CD4-positive, alpha-beta memory T cell (primary cell): ENCODE measurements around the gene HNRNPC. TPM values are rescaled to one million over a fixed set of nuclear protein-coding genes. Genes with fewer than 3 reads are reported as not detected.
"Not testable (repeated sequence)": the region's sequence is repeated elsewhere in the genome, so short reads cannot be mapped to it uniquely, and the experiment has no call there.

ENCODE experiments used
- CTCF ChIA-PET: fragments of 350-600 bp; sonication (Branson Sonifier 250); formaldehyde crosslinking; loops from one replicate; lab custom pipeline; 2021; ENCODE audit warnings: inconsistent platforms; ENCODE audit not compliant: partially characterized antibody; lab: Charles Lee
- POLR2A ChIA-PET: fragments of 350-600 bp; sonication (Branson Sonifier 250); formaldehyde crosslinking; loops from one replicate; lab custom pipeline; 2021; ENCODE audit not compliant: partially characterized antibody; lab: Charles Lee
- DNase-seq, 5 donors: peaks; one replicate each; pipeline versions ENCODE4 v3.0.0 to v3.0.0-alpha.2; 2020 to 2022; ENCODE audit warnings: mixed read lengths in 1 of 5
- H3K27ac ChIP-seq: one replicate; pipeline ENCODE4 v1.7.0; 2013; ENCODE audit warnings: low read depth, low read length
- H3K27me3 ChIP-seq: 2 replicates; pipeline ENCODE4 v1.7.0; 2013; ENCODE audit warnings: mild to moderate bottlenecking, low read length, moderate library complexity; ENCODE audit not compliant: insufficient read depth
- H3K36me3 ChIP-seq: 2 replicates; pipeline ENCODE4 v1.7.0; 2013; ENCODE audit warnings: mild to moderate bottlenecking, low read length, moderate library complexity; ENCODE audit not compliant: insufficient read depth
- H3K4me1 ChIP-seq: 2 replicates; pipeline ENCODE4 v1.7.0; 2013; ENCODE audit warnings: mild to moderate bottlenecking, low read length, moderate library complexity; ENCODE audit not compliant: insufficient read depth
- H3K4me3 ChIP-seq, 2 donors: one replicate each; pipeline ENCODE4 v1.7.0; 2013; ENCODE audit warnings: low read length in 2 of 2, mild to moderate bottlenecking in 1 of 2
- H3K9me3 ChIP-seq, 2 donors: one replicate each; pipeline ENCODE4 v1.7.0; 2013; ENCODE audit warnings: low read length in 2 of 2, control low read depth in 1 of 2; ENCODE audit not compliant: control insufficient read depth in 1 of 2
- H3K27ac Mint-ChIP-seq, 7 donors: one replicate each; pipeline ENCODE4 v1.8.0; 2020 to 2021; ENCODE audit warnings: mixed read lengths in 7 of 7, mild to moderate bottlenecking in 6 of 7, inconsistent platforms in 3 of 7, moderate library complexity in 3 of 7
- H3K27me3 Mint-ChIP-seq, 2 donors: one replicate each; pipeline ENCODE4 v1.8.0; 2020 to 2021; ENCODE audit warnings: mixed read lengths in 2 of 2
- H3K36me3 Mint-ChIP-seq, 2 donors: one replicate each; pipeline ENCODE4 v1.8.0; 2020 to 2021; ENCODE audit warnings: mixed read lengths in 2 of 2, inconsistent platforms in 1 of 2, mild to moderate bottlenecking in 1 of 2
- H3K4me1 Mint-ChIP-seq, 4 donors: one replicate each; pipeline ENCODE4 v1.8.0; 2020 to 2021; ENCODE audit warnings: mixed read lengths in 4 of 4, mild to moderate bottlenecking in 1 of 4
- H3K4me3 Mint-ChIP-seq, 8 donors: one replicate each; pipeline ENCODE4 v1.8.0; 2020 to 2021; ENCODE audit warnings: mixed read lengths in 8 of 8, mild to moderate bottlenecking in 7 of 8, moderate library complexity in 6 of 8, inconsistent platforms in 3 of 8
- H3K9me3 Mint-ChIP-seq, 8 donors: one replicate each; pipeline ENCODE4 v1.8.0; 2020 to 2021; ENCODE audit warnings: mixed read lengths in 8 of 8, mild to moderate bottlenecking in 5 of 8, inconsistent platforms in 3 of 8, moderate library complexity in 1 of 8
- intact Hi-C: fragments of 100-400 bp; cut with micrococcal nuclease; formaldehyde crosslinking; loops from one replicate; pipeline ENCODE4 v1.15.1; 2023
- polyA plus RNA-seq, 2 donors: library from polyadenylated mRNA; unstranded; fragments of 300-500 nt; fragmentation: Illumina TruSeq; gene quantifications; one replicate each; pipeline ENCODE4 v1.2.3, GENCODE V29; 2021
- total RNA-seq, 2 experiments: library from RNA; stranded (reverse); gene quantifications; one replicate each; pipeline ENCODE4 v1.2.3, GENCODE V29; 2021

The HNRNPC gene
- total and polyA plus RNA-seq, 4 experiments from 2014 or later, result 538 to 1,178 (median 622) TPM

DNA sequence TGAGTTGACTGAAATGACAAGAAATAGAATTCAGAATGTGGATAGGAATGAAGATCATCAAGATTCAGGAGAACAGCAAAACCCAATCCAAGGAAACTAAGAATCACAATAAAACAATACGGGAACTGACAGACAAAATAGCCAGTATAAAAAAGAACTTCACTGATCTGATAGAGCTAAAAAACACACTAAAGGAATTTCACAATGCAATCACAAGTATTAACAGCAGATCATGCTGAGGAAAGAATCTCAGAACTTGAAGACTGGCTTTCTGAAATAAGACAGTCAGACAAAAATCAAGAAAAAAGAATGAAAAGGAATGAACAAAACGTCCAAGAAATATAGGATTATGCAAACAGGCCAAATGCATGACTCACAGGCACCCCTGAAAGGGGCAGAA, 98.1 kb downstream of the HNRNPC start:
- CTCF ChIA-PET, result no interaction called here
- Mint-ChIP-seq H3K4me3 (no peak overlapping the region), H3K27ac (no peak overlapping the region), H3K36me3 (no peaks in the 10 kb centered on the region), H3K27me3 (peaks cover 14 to 17% of the 10 kb centered on the region in 2 donors), H3K4me1 (no peaks in the 10 kb centered on the region), H3K9me3 (peaks cover 0 to 5% (median under 1%) of the 10 kb centered on the region in 8 donors)
- H3K9me3 ChIP-seq, result no peaks in the 10 kb centered on the region
- POLR2A ChIA-PET, result no interaction called here
- no peaks in the 10 kb centered on the region for H3K4me1 ChIP-seq
- no peak overlapping the region for H3K4me3 ChIP-seq
- H3K27me3 ChIP-seq, result peaks cover 7% of the 10 kb centered on the region
- intact Hi-C loops, result no loop called here
- no peaks in the 10 kb centered on the region for H3K36me3 ChIP-seq
- H3K27ac ChIP-seq, result no peak overlapping the region
- DNase-seq, result no peak

DNA sequence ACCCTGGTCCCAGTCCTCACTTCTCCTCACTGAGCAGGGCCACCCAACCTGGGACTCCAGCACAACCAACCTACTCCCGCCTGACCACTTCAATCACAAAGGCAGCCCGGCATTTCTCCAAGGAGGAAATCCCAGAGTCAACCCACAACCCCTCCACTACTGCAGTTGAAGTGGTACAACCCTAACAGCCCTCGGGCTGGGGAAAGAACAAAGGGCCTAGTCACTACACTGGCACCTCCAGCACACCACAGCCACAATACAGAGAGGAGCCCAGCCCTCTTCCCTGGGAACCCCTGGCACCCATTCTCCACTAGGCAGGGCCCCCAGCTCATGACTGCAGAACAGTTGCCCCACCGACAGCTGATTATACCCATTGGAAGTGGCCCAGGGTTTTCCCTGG, 99.7 kb downstream of the HNRNPC start:
- Histone ChIP-seq H3K27me3 (peaks cover 7% of the 10 kb centered on the region), H3K4me3 (no peak overlapping the region), H3K4me1 (no peaks in the 10 kb centered on the region), H3K36me3 (no peaks in the 10 kb centered on the region), H3K27ac (no peak overlapping the region), H3K9me3 (no peaks in the 10 kb centered on the region)
- intact Hi-C loops, result no loop called here
- ChIA-PET POLR2A (no interaction called here), CTCF (no interaction called here)
- Mint-ChIP-seq H3K27me3 (peaks cover 14 to 23% of the 10 kb centered on the region in 2 donors), H3K4me1 (peaks cover 0 to 1% (median 0%) of the 10 kb centered on the region in 4 donors), H3K9me3 (peaks cover 0 to 5% (median under 1%) of the 10 kb centered on the region in 8 donors), H3K36me3 (no peaks in the 10 kb centered on the region), H3K27ac (no peak overlapping the region), H3K4me3 (no peak overlapping the region)
- no peak for DNase-seq

DNA sequence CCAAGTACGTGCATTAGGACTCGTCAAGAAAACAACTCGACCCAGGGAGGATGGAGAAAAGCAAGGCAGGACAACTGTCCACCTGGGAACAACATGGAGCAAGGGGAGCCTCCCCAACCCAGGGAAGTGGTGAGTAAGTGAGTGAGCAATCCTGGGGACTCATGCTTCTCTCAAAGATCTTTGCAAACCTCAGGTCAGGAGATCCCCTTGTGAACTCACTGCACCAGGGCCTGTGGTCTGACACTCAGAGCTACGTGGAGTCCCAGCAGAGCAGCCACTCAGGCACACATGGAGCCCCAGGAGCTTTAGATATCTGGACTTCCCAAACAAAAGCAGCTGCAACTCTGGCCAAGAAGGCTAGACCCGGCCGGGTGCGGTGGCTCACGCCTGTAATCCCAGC, 101.2 kb downstream of the HNRNPC start:
- Histone ChIP-seq H3K9me3 (no peaks in the 10 kb centered on the region), H3K4me3 (no peak overlapping the region), H3K27me3 (peaks cover 7% of the 10 kb centered on the region), H3K27ac (no peak overlapping the region), H3K4me1 (no peaks in the 10 kb centered on the region), H3K36me3 (no peaks in the 10 kb centered on the region)
- ChIA-PET CTCF (no interaction called here), POLR2A (no interaction called here)
- H3K4me1 Mint-ChIP-seq, result peaks cover 0 to 1% (median 0%) of the 10 kb centered on the region in 4 donors
- H3K27ac Mint-ChIP-seq, result no peak overlapping the region
- no peaks in the 10 kb centered on the region for H3K36me3 Mint-ChIP-seq
- DNase-seq, result no peak
- intact Hi-C loops, result no loop called here
- H3K9me3 Mint-ChIP-seq, result peaks cover 0 to 5% (median 0%) of the 10 kb centered on the region in 8 donors
- H3K27me3 Mint-ChIP-seq, result peaks cover 14 to 24% of the 10 kb centered on the region in 2 donors
- H3K4me3 Mint-ChIP-seq, result no peak overlapping the region

DNA sequence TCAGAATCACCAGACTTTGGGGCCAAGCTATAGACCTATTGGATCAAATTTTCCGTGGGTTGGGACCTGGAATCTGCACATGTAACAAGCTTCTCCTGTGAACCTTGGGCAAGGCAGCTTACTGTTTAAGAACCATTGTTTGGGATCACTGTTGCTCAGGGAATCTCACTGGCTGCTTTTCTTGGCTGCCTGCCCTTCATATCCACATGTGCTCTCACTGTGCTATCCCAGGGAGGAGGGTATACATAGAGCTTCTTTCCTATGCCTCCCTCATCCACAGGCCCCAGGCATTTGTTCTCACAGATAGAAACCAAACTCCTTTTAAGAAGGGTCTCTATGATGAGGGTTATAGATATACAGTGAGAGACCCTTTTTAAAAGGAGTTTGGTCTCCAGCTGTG, 103.6 kb downstream of the HNRNPC start:
- CTCF ChIA-PET, result interaction anchor here (0.6 kb wide), 1 partner anchor 1586 kb away, joined by 3 read pairs; no protein-coding TSS in a partner anchor
- not testable (repeated sequence) for H3K4me3 ChIP-seq, H3K4me1 Mint-ChIP-seq

DNA sequence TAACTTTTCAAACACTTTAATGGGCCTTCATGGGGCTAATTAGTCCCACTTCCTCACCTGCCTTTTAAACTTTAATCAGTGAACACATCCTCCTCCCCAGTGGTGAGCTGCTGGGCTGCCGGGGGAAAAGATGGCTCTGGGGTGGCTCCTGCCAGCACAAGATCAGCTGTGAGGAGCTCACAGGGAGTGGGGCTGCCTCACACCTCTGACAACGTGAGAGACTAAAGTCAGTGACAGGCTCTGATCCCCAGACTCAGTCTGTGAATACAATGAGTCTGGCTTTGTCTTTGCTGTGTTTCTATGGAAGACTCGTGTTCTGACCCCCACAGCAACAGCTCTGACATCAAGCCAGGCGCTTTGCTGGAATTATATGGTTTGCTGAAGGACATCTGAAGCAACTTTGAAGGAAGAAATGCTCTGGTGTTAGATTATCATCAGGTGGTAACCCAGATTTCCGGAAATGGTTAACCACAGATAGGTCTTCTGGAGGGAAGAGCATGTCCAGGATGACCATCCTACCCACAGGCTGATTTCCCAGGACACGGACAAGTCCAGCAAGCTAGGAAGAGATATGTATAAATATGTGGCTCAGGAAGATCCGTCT, 104.1 kb downstream of the HNRNPC start:
- H3K4me1 Mint-ChIP-seq, H3K9me3 ChIP-seq, H3K27ac ChIP-seq, H3K27ac Mint-ChIP-seq, POLR2A ChIA-PET, CTCF ChIA-PET, H3K4me3 Mint-ChIP-seq, H3K36me3 Mint-ChIP-seq, intact Hi-C loops, DNase-seq, H3K4me1 ChIP-seq, H3K9me3 Mint-ChIP-seq, H3K4me3 ChIP-seq, H3K36me3 ChIP-seq: not testable (repeated sequence)
- peaks cover 19 to 39% of the 10 kb centered on the region in 2 donors for H3K27me3 Mint-ChIP-seq
- H3K27me3 ChIP-seq, result peaks cover 10% of the 10 kb centered on the region

More for the DNA sequence above, 103.6 kb downstream of the HNRNPC start:
- H3K27me3 ChIP-seq, H3K9me3 Mint-ChIP-seq, DNase-seq, H3K4me1 ChIP-seq, H3K27ac Mint-ChIP-seq, POLR2A ChIA-PET, intact Hi-C loops, H3K36me3 ChIP-seq, H3K9me3 ChIP-seq, H3K36me3 Mint-ChIP-seq, H3K4me3 Mint-ChIP-seq, H3K27ac ChIP-seq: not testable (repeated sequence)
- H3K27me3 Mint-ChIP-seq, result peaks cover 19 to 34% of the 10 kb centered on the region in 2 donors

DNA sequence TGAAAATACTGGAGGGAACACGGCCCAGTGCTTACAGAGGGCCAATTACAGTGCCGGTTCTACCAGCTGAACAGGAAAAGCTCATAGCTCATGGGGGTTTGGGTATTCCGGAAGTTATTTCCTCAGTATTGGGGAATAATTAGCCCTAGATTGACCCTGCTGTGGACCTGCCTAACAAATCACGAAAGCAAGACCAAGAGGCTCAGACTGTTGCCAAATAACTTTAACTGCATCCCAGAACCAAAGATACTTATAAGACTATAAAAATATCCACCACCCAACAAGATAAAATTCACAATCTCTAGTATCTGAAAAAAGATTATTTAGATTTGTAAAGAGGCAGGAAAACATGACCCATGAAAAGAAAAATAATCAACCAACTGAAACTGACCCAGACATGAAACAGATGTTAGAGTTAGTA, 105.4 kb downstream of the HNRNPC start:
- intact Hi-C loops, result no loop called here
- Histone ChIP-seq H3K4me3 (no peak overlapping the region), H3K4me1 (no peaks in the 10 kb centered on the region), H3K27me3 (peaks cover 10% of the 10 kb centered on the region), H3K36me3 (no peaks in the 10 kb centered on the region), H3K27ac (no peak overlapping the region), H3K9me3 (no peaks in the 10 kb centered on the region)
- no peak overlapping the region for H3K27ac Mint-ChIP-seq
- H3K36me3 Mint-ChIP-seq, result no peaks in the 10 kb centered on the region
- POLR2A ChIA-PET, result no interaction called here
- no peak for DNase-seq
- peaks cover 0 to 1% (median 0%) of the 10 kb centered on the region in 4 donors for H3K4me1 Mint-ChIP-seq
- H3K27me3 Mint-ChIP-seq, result peaks cover 19 to 39% of the 10 kb centered on the region in 2 donors
- H3K9me3 Mint-ChIP-seq, result no peaks in the 10 kb centered on the region
- H3K4me3 Mint-ChIP-seq, result no peak overlapping the region
- CTCF ChIA-PET, result no interaction called here

DNA sequence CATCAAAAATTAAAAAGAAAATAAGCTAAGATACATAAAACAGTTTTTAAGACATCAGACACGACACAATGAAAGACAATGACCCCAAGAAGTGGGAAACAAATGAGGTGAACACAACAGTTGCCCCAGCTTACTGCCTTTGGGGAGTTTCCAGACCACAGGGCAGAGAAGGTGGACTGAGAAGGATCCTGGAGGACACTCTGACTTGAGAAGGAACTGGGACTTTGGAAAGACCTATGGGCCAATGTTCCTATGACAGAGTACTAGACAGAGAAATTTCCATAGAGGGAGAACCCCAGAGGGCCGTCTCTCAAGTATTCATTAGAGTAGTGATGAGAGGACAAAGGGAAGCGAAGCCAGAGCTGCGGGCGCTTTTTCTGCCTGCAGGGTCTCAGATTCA, 107.2 kb downstream of the HNRNPC start:
- intact Hi-C loops, result no loop called here
- no peak overlapping the region for H3K27ac Mint-ChIP-seq
- Histone ChIP-seq H3K27ac (no peak overlapping the region), H3K4me3 (no peak overlapping the region), H3K4me1 (no peaks in the 10 kb centered on the region), H3K9me3 (no peaks in the 10 kb centered on the region), H3K27me3 (peaks cover 6% of the 10 kb centered on the region), H3K36me3 (no peaks in the 10 kb centered on the region)
- H3K4me1 Mint-ChIP-seq, result peaks cover 0 to 1% (median 0%) of the 10 kb centered on the region in 4 donors
- CTCF ChIA-PET, result no interaction called here
- H3K36me3 Mint-ChIP-seq, result no peaks in the 10 kb centered on the region
- peaks cover 21 to 39% of the 10 kb centered on the region in 2 donors for H3K27me3 Mint-ChIP-seq
- DNase-seq, result no peak
- H3K4me3 Mint-ChIP-seq, result no peak overlapping the region
- H3K9me3 Mint-ChIP-seq, result no peaks in the 10 kb centered on the region
- POLR2A ChIA-PET, result no interaction called here
